Activated CD8-positive, alpha-beta memory T cell treated with anti-CD3 and anti-CD28 coated beads for 36 hours (primary cell): ENCODE results near the gene XYLT1. TPM values are rescaled to one million over a fixed set of nuclear protein-coding genes. Genes with fewer than 3 reads are reported as not detected.

ENCODE experiments used
- CTCF ChIA-PET: fragments of 350-600 bp; sonication (Branson Sonifier 250); formaldehyde crosslinking; loops from one replicate; lab custom pipeline; 2021; ENCODE audit warnings: antibody characterized with exemption; lab: Charles Lee
- POLR2A ChIA-PET: fragments of 350-600 bp; sonication (Branson Sonifier 250); formaldehyde crosslinking; loops from one replicate; lab custom pipeline; 2021; ENCODE audit warnings: antibody characterized with exemption; lab: Charles Lee
- total RNA-seq, 2 experiments: library from RNA; stranded (reverse); gene quantifications; one replicate each; pipeline ENCODE4 v1.2.3, GENCODE V29; 2021

The XYLT1 gene
- total RNA-seq, 2 experiments from 2014 or later, result 4.9 to 5.2 TPM

DNA sequence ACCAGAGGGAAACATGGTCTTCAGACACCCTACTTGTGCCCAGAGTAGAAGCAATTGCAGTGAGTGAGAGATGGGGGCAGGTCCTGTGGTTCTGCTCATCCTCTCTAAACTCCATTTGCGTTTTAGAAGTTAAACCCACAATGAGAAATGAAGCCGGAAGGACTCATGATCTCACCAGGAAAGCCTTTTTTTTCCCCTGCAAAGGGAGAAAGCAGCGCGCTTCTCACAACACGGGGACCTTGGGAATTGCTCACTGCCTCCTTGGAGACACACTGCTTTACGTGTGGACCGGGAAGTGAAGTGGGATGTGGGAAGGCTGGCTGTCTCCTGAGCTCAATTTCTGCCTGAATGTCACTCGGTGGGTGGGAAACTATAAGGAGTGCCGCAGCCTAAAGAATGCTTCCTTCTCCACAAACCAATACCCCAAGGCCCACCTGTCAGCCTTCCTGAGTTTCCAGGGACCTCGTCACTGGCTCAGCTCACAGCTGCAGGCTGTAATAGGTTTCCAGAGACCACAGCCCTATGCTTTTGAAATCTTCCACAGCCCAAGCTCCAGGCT is 365.4 kb downstream of the XYLT1 start:
- ChIA-PET POLR2A (no interaction called here), CTCF (no interaction called here)

DNA sequence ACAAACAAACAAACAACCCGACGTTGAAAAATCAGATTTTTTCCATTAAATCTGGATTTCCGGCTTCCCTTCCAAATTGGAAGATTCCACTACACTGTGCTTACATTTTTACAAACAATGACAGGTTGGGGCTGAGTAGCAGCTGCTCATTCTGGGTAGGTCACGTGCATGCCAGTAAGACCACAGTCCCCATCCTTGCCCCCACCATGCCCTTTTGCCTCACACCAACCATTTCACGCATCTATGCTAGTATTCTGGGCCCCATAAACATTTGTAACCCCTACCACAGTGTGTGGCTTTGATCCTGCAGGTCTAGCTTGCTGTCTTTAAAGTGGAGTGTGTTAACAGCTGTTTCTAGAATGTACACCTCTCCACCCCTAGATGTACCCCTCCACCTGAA is 366.1 kb downstream of the XYLT1 start:
- ChIA-PET POLR2A (interaction anchor here (0.6 kb wide), 1 partner anchor 78 kb away, joined by 3 read pairs; no protein-coding TSS in a partner anchor), CTCF (no interaction called here)

DNA sequence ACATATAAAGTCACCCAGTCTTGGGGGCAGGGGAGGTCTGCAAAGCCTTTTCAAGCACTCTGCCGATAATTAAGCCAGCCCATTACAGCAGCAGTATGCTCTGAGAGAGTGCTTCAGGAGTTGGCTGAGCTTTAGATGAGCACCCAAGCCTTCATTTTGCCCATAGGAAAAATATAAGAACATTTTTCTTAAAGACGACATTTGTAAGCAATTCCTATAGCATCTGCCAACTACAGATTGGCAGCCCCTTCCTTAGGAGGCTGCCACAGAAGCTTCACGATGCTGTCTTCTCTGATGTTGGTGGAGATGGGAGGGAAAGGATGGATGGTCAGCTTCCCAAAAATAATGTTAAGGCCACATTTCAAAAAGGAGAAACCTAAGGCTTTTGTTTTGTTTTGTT is 367.5 kb downstream of the XYLT1 start:
- POLR2A ChIA-PET, result no interaction called here
- CTCF ChIA-PET, result no interaction called here

DNA sequence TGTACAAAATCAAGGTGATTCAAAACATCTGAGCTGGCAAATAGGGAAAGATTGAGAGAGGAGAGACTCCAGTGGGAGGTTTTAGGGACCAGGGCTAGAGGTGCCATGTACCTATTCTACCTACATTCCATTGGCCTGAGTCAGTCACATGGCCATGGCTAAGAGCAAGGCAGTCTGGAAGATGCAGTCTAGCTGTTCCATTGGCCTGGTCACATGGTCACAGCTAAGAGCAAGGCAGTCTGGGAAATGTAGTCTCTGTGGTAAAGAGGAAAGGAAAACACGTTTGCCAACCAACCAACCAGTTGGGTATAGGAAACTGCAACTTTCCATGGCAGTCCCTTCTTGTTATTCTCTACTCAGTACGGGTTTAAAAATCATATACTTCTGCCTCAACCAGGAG is 369.1 kb downstream of the XYLT1 start:
- CTCF ChIA-PET, result no interaction called here
- POLR2A ChIA-PET, result no interaction called here

DNA sequence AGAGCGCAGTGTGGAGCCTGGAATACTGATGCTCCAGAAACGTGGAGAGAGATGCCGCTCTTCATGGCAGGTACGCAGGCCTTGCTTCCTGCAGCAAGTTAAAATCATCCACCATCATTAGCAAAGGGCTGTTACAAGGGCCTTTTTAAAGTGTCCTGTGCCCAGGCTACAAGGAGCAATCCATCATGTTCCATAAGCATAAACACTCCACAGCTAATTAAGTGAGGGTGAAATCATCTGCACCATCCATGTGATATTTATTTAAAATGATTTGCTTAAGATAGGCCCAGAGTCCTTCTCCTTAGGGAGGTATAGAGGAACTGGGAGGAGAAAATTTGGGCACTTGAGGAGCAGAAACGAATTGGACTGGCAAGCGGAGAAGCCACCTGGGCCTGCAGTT is 372.1 kb downstream of the XYLT1 start:
- ChIA-PET POLR2A (no interaction called here), CTCF (no interaction called here)

DNA sequence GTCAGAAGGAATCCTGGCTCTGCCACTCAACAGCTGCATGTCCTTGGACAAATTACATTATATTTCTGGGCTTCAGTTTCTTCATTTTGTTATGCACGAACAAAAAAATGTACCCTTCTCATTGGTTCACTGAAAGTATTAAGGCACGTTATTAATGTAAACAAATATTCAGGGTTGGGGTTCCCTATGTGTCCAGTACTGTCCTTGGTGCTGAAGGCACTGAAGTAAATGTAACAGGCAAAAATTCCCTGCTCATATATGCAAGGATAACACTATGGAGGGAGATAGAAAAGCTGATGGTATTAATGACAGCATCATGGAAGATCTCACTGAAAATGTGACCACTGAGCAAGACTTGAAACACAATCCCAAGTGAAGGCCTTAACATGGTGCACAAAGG is 386.6 kb downstream of the XYLT1 start:
- CTCF ChIA-PET, result no interaction called here
- POLR2A ChIA-PET, result no interaction called here

DNA sequence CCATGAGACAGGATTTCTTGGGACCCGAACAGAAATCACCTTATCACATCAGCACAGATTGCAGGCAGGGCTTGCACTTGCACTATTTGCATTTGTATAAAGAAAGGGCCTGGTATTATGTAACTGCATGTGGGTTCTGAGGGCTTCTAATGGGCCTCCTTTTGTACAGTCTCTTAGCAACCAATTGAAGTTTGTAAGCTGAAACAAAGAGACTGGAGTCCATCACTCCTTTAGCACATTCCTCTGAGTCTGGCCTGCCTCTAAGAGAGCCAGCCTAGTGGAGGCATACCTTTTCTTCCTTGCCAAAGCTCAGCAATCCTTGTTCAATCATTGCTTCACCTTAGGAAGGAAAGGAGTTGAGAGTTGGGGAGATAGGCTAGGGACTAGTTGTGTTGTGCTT is 387.1 kb downstream of the XYLT1 start:
- CTCF ChIA-PET, result no interaction called here
- POLR2A ChIA-PET, result no interaction called here

DNA sequence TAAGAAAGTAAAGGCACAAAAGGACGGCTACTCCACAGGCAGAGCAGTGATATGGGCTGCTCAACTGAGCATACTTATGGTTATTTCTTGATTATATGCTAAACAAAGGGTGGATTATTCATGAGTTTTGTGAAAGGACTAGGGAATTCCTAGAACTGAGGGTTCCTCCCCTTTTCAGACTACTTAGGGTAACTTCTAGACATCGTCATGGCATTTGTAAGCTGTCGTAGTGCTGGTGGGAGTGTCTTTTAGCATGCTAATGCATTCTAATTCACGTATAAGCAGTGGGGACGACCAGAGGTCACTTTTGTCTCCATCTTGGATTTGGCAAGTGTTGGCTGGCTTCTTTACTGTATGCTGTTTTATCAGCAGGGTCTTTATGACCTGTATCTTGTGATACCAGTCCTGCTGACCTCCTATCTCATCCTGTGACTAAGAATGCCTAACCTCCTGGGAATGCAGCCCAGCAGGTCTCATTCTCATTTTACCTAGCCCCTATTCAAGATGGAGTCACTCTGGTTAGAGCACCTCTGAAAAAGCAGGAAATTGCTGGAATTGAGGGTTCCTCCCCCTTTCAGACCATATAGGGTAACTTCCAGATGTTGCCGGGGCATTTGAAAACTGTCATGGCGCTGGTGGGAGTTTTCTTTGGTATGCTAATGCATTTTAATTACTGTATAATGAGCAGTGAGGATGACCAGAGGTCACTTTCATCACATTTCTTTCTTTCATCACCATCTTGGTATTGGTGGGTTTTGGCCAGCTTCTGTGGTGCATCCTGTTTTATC is 388.5 kb downstream of the XYLT1 start:
- ChIA-PET POLR2A (no interaction called here), CTCF (no interaction called here)

DNA sequence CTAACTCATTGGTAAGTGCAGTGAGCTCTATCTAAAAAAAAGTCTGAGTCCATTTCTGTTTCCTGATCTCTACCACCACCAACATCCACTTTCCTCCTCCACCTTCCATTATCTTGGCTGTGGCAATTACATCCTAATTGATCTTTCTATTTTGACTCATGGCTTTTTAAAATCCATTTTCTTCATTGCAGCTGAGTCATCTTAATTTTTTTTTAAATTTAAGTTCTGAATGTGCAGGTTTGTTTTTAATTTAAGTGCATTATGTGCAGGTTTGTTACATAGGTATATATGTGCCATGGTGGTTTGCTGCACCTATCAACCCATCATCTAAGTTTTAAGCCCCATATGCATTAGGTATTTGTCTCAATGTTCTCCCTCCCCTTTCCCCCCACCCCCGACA is 390.7 kb downstream of the XYLT1 start:
- CTCF ChIA-PET, result no interaction called here
- POLR2A ChIA-PET, result no interaction called here

DNA sequence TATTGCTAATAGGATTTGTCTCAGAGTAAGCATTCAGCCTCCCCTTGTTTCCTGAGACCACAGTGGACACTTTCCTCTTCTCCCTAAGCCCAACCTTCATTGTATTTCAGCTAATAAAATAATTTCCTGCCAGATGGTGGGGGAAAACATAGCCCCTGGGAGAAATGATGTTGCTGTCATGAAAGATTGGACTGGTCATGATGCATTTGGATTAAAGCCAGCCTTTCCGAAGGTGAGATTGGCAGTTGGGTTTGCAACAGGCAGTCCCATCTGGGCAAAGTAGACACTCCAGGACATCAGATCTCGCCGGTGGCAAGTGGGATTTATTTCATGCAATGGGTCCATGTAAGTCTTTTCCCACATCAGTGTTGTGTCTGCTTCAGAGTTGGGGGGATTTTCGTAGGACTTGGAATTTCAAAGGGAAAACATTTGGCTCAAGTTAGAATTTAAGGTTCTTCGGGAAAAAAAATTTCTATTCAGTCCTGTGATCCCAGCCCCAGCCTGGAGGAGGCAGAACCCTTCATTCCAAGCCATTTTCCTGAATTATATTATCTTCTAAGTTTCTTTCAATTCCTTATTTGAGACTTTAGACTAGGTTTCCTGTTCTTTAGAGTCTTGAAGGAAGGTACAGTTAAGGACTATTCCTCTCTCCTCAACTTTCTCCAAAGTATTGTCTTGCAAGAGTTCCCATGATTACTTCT is 391.7 kb downstream of the XYLT1 start:
- CTCF ChIA-PET, result no interaction called here

DNA sequence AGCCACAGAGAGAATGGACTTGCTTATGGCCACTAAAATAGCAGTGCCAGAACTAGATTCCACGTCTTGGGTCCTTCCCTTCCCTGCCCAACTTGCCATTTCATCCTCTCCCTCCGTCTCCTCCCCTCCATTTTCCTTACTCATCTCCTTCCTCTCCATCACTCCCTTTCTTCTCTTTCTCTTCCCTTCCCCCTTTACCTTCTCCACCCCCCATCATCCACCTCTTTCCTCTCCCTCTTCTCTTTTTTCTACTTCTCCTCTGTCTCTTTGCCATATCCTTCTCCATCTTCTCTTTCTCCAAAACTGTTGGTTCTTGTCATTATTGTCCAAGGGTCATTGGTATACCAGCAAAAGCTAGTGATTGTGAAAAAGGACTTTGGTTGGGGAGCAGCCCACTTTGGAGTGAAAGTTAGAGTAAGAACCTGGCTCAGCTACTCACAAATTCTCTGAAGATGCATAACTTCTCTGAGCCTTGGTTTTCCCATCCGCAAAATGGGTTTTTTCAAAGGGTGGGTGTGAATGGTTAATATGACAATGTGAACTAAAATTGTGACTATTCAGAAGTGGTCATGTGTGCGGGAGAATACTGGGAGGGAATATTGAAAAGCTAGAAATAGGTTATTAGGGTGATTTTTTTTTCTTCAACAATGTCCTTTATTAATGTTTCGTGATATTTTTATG is 393.8 kb downstream of the XYLT1 start:
- POLR2A ChIA-PET, result no interaction called here
- CTCF ChIA-PET, result no interaction called here

More for the DNA sequence above, 391.7 kb downstream of the XYLT1 start:
- POLR2A ChIA-PET, result no interaction called here

DNA sequence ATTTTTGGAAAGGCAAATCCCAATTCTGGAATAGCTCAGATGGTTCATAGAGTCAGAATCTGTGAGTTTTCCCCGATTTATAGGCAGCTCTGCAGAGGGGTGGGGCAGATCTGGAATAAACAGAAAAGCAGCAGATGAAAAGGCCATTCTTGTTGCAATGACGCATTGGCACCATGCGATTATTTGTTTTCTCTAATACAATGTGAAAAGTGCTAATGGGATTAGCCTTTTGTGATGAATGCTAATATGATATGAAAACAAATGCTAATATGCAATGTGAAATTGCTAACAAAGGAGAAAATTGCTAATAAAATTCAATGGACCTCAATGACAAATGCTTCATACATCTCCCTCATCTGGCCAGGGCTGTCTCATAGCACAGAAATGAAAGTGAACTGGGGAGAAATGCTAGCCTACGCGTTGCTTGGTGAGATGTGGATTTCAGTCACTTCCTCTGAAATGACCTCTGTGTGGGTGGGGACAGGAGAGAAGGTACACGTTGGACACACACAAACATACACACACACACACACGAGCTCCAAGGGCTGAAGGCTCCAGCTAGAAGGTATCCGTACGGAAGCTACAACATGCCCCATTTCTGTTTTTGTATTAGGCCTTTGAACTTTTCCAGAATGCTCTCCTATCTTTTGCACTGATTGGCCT is 394.5 kb downstream of the XYLT1 start:
- ChIA-PET CTCF (no interaction called here), POLR2A (no interaction called here)

DNA sequence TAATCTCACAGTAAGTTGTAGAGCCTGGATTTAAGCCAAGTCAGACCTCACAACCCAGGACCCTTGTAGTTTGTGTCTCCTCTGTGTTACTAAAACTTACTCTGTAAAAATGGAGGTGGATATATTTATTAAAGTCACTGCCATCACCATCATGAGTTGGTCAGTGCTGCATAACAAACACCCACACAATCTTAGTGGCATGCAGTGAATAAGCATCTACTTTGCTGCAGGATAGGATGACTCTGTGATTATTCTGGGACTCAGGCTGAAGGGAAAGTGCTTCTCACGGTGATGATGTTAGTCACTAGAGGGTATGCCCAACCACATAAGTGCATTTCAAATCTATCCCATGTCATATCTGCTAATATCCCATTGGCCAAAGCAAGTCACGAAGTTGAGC is 398.7 kb downstream of the XYLT1 start:
- CTCF ChIA-PET, result no interaction called here
- POLR2A ChIA-PET, result no interaction called here

DNA sequence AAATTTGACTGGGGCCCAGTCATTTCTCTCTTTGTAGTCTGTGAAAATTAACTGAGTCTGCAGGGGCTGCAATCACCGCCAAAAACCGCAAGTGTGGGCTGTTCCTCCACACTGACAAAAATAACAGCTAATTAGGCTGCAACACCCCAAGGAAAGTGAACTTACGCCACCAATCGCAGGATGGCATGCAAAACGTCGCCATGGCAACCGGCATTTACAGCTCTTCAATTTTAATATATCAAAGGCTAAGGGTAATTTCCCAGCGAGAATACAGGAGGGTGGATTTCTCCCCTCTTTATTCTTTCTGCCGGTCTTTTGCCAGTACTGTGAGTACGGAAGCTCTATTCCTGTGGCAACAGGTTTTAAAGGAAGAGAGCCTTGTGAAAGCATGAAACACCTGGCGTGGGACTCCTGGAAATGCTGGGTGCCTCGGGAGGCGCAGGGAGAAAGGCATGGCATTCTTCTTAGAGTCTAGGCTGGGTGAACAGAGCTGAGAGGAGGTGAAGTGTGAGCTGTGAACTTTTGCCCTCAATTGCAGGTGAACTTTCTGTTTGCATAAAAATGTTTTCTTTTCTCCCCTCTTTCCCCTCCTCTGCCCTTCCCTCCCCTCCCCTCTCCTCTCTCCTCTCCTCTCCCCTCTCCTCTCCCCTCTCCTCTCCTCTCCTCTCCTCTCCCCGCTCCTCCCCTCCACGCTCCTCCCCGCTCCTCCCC is 399.7 kb downstream of the XYLT1 start:
- ChIA-PET CTCF (interaction anchor here (0.7 kb wide), 1 partner anchor 327 kb away, joined by 3 read pairs; no protein-coding TSS in a partner anchor), POLR2A (interaction anchor here (0.9 kb wide), 2 partner anchors 44 to 58 kb away, joined by 3 to 6 read pairs; no protein-coding TSS in a partner anchor)

DNA sequence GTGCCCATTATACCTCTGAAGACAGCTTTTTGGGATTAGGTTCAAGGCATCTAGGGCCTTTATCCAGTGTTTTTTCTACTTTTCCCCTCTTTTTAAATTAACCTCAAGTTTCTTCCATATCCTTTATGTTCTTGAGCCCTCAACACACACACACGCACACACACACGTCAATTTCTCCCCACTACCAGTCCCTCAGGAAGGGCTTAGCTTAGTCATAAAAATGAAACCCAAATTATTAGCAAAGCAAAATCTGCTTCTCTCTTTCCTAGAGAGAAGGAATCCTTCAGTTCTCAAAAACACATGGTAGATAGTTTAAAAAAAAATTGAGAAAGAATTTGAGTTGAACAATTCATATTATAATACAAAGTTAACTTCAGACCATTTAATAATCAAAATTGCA is 401.1 kb downstream of the XYLT1 start:
- ChIA-PET CTCF (no interaction called here), POLR2A (no interaction called here)

DNA sequence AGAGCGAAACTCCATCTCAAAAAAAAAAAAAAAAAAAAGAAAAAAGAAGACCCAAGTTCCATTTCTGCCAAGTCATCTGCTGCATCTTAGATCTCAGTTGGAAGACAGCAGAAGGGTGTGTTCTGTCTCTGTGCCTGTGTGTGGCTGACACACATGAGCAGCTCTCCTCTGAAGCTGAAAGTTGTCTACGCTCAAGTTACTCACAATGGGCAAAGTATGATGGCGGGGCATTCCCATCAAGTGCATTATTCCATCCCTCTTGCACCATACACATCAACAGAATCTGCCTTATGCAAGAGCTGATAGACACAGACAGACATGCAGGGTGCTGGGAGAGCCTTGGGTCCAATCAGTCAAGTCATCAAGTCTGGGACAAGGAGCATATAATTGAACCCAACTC is 402.2 kb downstream of the XYLT1 start:
- ChIA-PET CTCF (no interaction called here), POLR2A (no interaction called here)

DNA sequence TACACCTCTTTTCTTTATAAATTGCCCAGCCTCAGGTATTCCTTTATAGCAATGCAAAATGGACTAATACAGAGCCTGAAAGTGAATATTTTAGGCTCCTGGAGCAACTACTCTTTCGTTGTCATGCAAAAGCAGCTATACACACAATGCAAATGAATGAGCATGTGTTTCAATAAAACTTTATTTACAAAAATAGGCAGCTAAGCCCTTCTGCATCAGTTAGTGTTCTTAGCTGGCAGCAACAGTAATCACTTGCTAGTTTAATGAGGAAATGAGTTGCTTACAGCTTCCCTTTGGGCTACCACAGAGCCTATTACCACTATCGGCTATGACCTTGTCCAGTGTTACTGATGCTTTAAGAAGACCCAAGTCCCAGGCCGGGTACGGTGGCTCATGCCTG is 402.9 kb downstream of the XYLT1 start:
- POLR2A ChIA-PET, result no interaction called here
- CTCF ChIA-PET, result no interaction called here

DNA sequence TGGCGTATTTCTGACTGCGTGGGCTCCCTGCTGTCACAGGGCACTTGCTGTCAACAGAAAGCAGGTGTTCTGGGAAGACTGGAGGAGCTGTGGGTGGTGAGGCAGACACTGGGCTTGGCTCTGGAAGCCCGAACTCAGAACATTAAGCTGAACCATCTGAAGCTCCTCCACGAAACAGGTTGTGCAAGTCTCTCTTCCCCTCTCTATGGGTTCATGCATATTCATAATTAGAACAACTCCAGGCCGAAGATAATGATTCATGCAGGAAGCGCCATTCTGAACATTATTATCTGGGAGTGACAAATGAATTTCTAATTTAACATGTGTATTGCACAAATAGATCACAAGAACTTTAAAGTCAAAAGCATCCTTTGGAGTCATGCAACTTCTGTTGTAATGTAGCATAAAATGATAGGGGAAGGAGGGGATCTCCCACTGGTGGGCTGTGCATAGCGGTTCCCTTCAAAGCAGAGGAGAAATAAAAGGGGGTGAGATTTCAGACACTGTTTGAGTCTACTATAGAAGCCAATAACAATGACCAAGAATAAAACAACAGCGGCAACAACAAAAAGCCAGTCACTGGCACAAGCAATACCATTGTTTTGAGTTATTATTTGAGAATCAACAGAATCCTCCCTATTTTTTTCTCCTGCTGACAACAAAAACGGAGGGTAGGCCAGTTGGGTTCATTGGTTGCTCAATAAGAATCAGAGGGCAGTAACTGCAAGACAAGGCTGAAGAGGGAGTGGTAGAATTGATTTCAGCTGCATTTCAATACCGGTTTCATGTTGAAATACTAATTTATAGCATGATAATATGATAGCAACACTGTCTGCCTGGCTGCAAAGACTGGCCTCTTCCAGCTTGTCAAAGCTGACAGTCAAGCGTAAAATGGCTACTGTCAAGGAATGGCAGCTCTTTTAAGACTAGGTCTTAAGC is 407.3 kb downstream of the XYLT1 start:
- POLR2A ChIA-PET, result no interaction called here
- CTCF ChIA-PET, result interaction anchor here (0.6 kb wide), 1 partner anchor 143 kb away, joined by 4 read pairs; no protein-coding TSS in a partner anchor
